HCT116 (cell line): ENCODE results near the gene PABPC3. TPM values are rescaled to one million over a fixed set of nuclear protein-coding genes. Genes with fewer than 3 reads are reported as not detected.

Experiments used
- ATAC-seq: fragments of 200-7000 bp; cut with Tn5 transposase; 2 replicates; pipeline ENCODE4 v1.9.1; 2020; ENCODE audit warnings: mild to moderate bottlenecking, moderate library complexity
- BruUV-seq: library from RNA; stranded (reverse); fragments of 400-500 nt; replicated peaks from 2 replicates; lab custom pipeline; 2021; lab: Mats Ljungman, UMichigan
- CTCF ChIA-PET: fragments of 300-600 bp; sonication (Branson Sonifier 250); formaldehyde crosslinking; loops from one replicate; lab custom pipeline; 2021; ENCODE audit warnings: antibody characterized with exemption; lab: Charles Lee
- POLR2A ChIA-PET: fragments of 300-600, 350-600 bp; sonication (Branson Sonifier 250); formaldehyde crosslinking; loops from one replicate; lab custom pipeline; 2021; ENCODE audit warnings: antibody characterized with exemption; lab: Charles Lee
- RAD21 ChIA-PET, 2 experiments: fragments of 300-600 bp; sonication (Branson Sonifier 250); formaldehyde crosslinking; loops; one replicate each; lab custom pipeline; 2023; ENCODE audit warnings: low total read pairs in 2 of 2; ENCODE audit not compliant: uncharacterized antibody in 2 of 2, unreplicated experiment in 2 of 2, low non-redundant PET in 1 of 2; lab: Charles Lee
- DNase-seq: peaks from one replicate; pipeline ENCODE4 v3.0.0-alpha.2; 2010; ENCODE audit warnings: low read depth, low spot score
- H2AFZ ChIP-seq: fragments of 200-600 bp; shearing (Covaris generic), sonication (generic); 2 replicates; pipeline ENCODE4 v1.6.1; 2017; ENCODE audit warnings: low read depth, mixed run types, mixed read lengths, antibody characterized with exemption, low read length; ENCODE audit not compliant: poor library complexity, severe bottlenecking
- H3K27ac ChIP-seq: 2 replicates; pipeline ENCODE4 v1.5.1; 2012; ENCODE audit warnings: low read depth, low read length
- H3K27me3 ChIP-seq: fragments of 200-600 bp; sonication (generic); 2 replicates; pipeline ENCODE4 v1.6.1; 2016; ENCODE audit warnings: mixed run types, low read length, mixed read lengths; ENCODE audit not compliant: insufficient read depth
- H3K36me3 ChIP-seq, 2 experiments: fragments of 200-500 bp in 1 of 2; fragments of 200-600 bp in 1 of 2; sonication (Bioruptor generic) in 1 of 2; sonication (generic) in 1 of 2; 2 replicates each; pipeline versions ENCODE4 v1.5.1 to v1.6.1; 2014 to 2016; ENCODE audit warnings: low read length in 2 of 2, inconsistent platforms in 1 of 2, mixed read lengths in 1 of 2, mixed run types in 1 of 2; ENCODE audit not compliant: insufficient read depth in 2 of 2, control insufficient read depth in 1 of 2
- H3K4me1 ChIP-seq, 2 experiments: fragments of 200-600 bp in 1 of 2; sonication (generic) in 1 of 2; 2 replicates each; pipeline versions ENCODE4 v1.5.1 to v1.6.1; 2012 to 2017; ENCODE audit warnings: low read length in 2 of 2, inconsistent platforms in 1 of 2, mild to moderate bottlenecking in 1 of 2, mixed read lengths in 1 of 2, mixed run types in 1 of 2, moderate library complexity in 1 of 2; ENCODE audit not compliant: insufficient read depth in 2 of 2, control insufficient read depth in 1 of 2
- H3K4me2 ChIP-seq: fragments of 200-600 bp; sonication (generic); 2 replicates; pipeline ENCODE4 v1.6.1; 2017; ENCODE audit warnings: mixed run types, low read length, mixed read lengths
- H3K4me3 ChIP-seq, 2 experiments: fragments of 200-600 bp in 1 of 2; sonication (generic) in 1 of 2; replicated peaks in 1 of 2; 2 replicates each; pipeline ENCODE4 v1.5.1; 2011 to 2016; ENCODE audit warnings: low read length in 2 of 2, control low read depth in 1 of 2, low read depth in 1 of 2, mild to moderate bottlenecking in 1 of 2, mixed read lengths in 1 of 2, mixed run types in 1 of 2
- H3K79me2 ChIP-seq: fragments of 200-600 bp; sonication (generic); 2 replicates; pipeline ENCODE4 v1.6.1; 2017; ENCODE audit warnings: mild to moderate bottlenecking, mixed run types, low read length, moderate library complexity, mixed read lengths; ENCODE audit not compliant: insufficient read depth
- H3K9ac ChIP-seq: fragments of 200-600 bp; sonication (generic); 2 replicates; pipeline ENCODE4 v1.6.1; 2016; ENCODE audit warnings: low read length, mixed read lengths
- H3K9me2 ChIP-seq: fragments of 200-600 bp; sonication (generic), shearing (Covaris generic); 2 replicates; pipeline ENCODE4 v1.6.1; 2017; ENCODE audit warnings: mixed run types, mild to moderate bottlenecking, moderate library complexity; ENCODE audit not compliant: insufficient read depth
- H3K9me3 ChIP-seq, 2 experiments: fragments of 200-500 bp in 1 of 2; fragments of 200-600 bp in 1 of 2; sonication (Bioruptor generic) in 1 of 2; sonication (generic) in 1 of 2; 2 replicates each; pipeline ENCODE4 v1.6.1; 2014 to 2017; ENCODE audit warnings: low read length in 2 of 2, mixed read lengths in 2 of 2, inconsistent platforms in 1 of 2, low read depth in 1 of 2, mild to moderate bottlenecking in 1 of 2, mixed run types in 1 of 2, moderate library complexity in 1 of 2; ENCODE audit not compliant: control insufficient read depth in 1 of 2, insufficient read depth in 1 of 2
- H4K20me1 ChIP-seq: fragments of 200-600 bp; sonication (generic), shearing (Covaris generic); 2 replicates; pipeline ENCODE4 v1.6.1; 2017; ENCODE audit warnings: mixed run types, mild to moderate bottlenecking, moderate library complexity; ENCODE audit not compliant: insufficient read depth
- CBX3 ChIP-seq: IDR thresholded peaks from 2 replicates; pipeline ENCODE4 v1.6.1; 2012; ENCODE audit warnings: low read depth
- CEBPB ChIP-seq: IDR thresholded peaks from 2 replicates; pipeline ENCODE4 v1.6.1; 2012; ENCODE audit warnings: low read depth
- ELF1 ChIP-seq: IDR thresholded peaks from 2 replicates; pipeline ENCODE4 v1.6.1; 2012; ENCODE audit warnings: low read depth, borderline replicate concordance
- EZH2phosphoT487 ChIP-seq: fragments of 200-600 bp; IDR thresholded peaks from 2 replicates; pipeline ENCODE4 v1.6.1; 2018; ENCODE audit warnings: antibody characterized with exemption, borderline replicate concordance
- POLR2A ChIP-seq: IDR thresholded peaks from 2 replicates; pipeline ENCODE4 v1.7.0; 2011; ENCODE audit warnings: borderline replicate concordance; ENCODE audit not compliant: insufficient read depth, insufficient read length; ENCODE audit errors: extremely low read depth
- POLR2AphosphoS5 ChIP-seq: IDR thresholded peaks from 2 replicates; pipeline ENCODE4 v1.6.1; 2011; ENCODE audit warnings: mild to moderate bottlenecking, low read depth, low read length, moderate library complexity
- RAD21 ChIP-seq: IDR thresholded peaks from 2 replicates; pipeline ENCODE4 v1.6.1; 2012; ENCODE audit warnings: low read depth, mild to moderate bottlenecking
- SIN3A ChIP-seq: IDR thresholded peaks from 2 replicates; pipeline ENCODE4 v1.6.1; 2012; ENCODE audit warnings: low read depth
- SRF ChIP-seq: IDR thresholded peaks from 2 replicates; pipeline ENCODE4 v1.6.1; 2012; ENCODE audit warnings: low read depth
- ZFX ChIP-seq: fragments of 450-650 bp; IDR thresholded peaks from 2 replicates; pipeline ENCODE4 v1.6.1; 2017
- intact Hi-C: fragments of 100-400 bp; cut with micrococcal nuclease; formaldehyde crosslinking; loops from 2 replicates; pipeline ENCODE4 v1.10.0; 2022
- total RNA-seq: library from RNA; stranded (reverse); gene quantifications from one replicate; pipeline ENCODE4 v1.2.1, GENCODE V29; 2021; ENCODE audit not compliant: unreplicated experiment
- TF ChIP-seq, protein P1 (sequence below): IDR thresholded peaks from 2 replicates; pipeline ENCODE4 v1.6.1; 2011; ENCODE audit warnings: mild to moderate bottlenecking, low read length, moderate library complexity; ENCODE audit not compliant: insufficient replicate concordance; ENCODE audit errors: extremely low read depth
- TF ChIP-seq, protein P2 (sequence below), 3 experiments: fragments of 200-600 bp in 1 of 3; sonication (generic) in 1 of 3; IDR thresholded peaks in 2 of 3; conservative IDR thresholded peaks in 1 of 3; 2 replicates each; pipeline ENCODE4 v1.5.1; 2012 to 2017; ENCODE audit warnings: low read depth in 2 of 3, low read length in 2 of 3, antibody characterized with exemption in 1 of 3, borderline replicate concordance in 1 of 3, control low read depth in 1 of 3, mild to moderate bottlenecking in 1 of 3, mixed read lengths in 1 of 3, mixed run types in 1 of 3, moderate library complexity in 1 of 3; ENCODE audit not compliant: insufficient read depth in 1 of 3

The PABPC3 gene
- total RNA-seq, 1 experiment from 2014 or later: 0.59 TPM

GRCh38 chr13:25116044-25116443, 20.1 kb downstream of the PABPC3 start:
- Histone ChIP-seq H3K4me1 (no peaks in the 10 kb centered on the region), H4K20me1 (no peaks in the 10 kb centered on the region), H3K9me3 (no peaks in the 10 kb centered on the region), H3K9ac (no peak overlapping the region), H2AFZ (no peak overlapping the region), H3K9me2 (no peaks in the 10 kb centered on the region), H3K27me3 (no peaks in the 10 kb centered on the region), H3K4me2 (no peak overlapping the region), H3K36me3 (no peaks in the 10 kb centered on the region), H3K79me2 (no peaks in the 10 kb centered on the region), H3K27ac (no peak overlapping the region), H3K4me3 (no peak overlapping the region)
- RAD21 ChIA-PET: no interaction called here
- DNase-seq (no peak), ATAC-seq (no peak)
- CTCF ChIA-PET: no interaction called here
- POLR2A ChIA-PET: no interaction called here
- no TSS peak for BruUV-seq
- intact Hi-C loops: no loop called here
- TF ChIP-seq, protein P1, sequence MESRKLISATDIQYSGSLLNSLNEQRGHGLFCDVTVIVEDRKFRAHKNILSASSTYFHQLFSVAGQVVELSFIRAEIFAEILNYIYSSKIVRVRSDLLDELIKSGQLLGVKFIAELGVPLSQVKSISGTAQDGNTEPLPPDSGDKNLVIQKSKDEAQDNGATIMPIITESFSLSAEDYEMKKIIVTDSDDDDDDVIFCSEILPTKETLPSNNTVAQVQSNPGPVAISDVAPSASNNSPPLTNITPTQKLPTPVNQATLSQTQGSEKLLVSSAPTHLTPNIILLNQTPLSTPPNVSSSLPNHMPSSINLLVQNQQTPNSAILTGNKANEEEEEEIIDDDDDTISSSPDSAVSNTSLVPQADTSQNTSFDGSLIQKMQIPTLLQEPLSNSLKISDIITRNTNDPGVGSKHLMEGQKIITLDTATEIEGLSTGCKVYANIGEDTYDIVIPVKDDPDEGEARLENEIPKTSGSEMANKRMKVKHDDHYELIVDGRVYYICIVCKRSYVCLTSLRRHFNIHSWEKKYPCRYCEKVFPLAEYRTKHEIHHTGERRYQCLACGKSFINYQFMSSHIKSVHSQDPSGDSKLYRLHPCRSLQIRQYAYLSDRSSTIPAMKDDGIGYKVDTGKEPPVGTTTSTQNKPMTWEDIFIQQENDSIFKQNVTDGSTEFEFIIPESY: no peak
- TF ChIP-seq ZFX (no peak), SRF (no peak), ELF1 (no peak)

DNA sequence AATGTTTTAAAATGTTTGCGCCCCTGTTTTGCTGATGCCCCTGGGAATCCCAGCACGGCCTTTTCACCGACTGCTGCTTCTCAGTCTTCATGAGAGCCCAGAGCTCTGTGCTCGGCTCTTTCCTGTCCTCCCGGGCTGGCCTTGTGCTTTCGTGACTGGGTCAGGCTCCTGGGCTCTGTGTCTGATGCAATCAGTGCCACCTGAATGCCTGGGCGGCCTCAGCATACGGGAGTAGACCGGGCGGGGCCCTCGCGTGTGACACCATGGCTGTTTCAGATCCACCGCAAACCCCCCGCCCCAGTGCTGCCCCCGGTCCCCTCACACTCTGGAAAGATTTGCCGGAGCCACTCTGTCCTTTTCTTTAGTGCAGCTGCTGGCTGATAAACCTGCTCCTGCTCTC, 21.4 kb downstream of the PABPC3 start:
- Histone ChIP-seq H3K27ac (no peak overlapping the region), H3K27me3 (no peaks in the 10 kb centered on the region), H3K4me3 (no peak overlapping the region)
- POLR2A ChIA-PET: no interaction called here
- CTCF ChIA-PET: no interaction called here
- no peak for TF ChIP-seq RAD21
- TF ChIP-seq SIN3A: no peak
- TF ChIP-seq CEBPB: no peak
- no peak for TF ChIP-seq CBX3
- TF ChIP-seq POLR2AphosphoS5: no peak
- no peak for TF ChIP-seq POLR2A
- TF ChIP-seq, protein P2, sequence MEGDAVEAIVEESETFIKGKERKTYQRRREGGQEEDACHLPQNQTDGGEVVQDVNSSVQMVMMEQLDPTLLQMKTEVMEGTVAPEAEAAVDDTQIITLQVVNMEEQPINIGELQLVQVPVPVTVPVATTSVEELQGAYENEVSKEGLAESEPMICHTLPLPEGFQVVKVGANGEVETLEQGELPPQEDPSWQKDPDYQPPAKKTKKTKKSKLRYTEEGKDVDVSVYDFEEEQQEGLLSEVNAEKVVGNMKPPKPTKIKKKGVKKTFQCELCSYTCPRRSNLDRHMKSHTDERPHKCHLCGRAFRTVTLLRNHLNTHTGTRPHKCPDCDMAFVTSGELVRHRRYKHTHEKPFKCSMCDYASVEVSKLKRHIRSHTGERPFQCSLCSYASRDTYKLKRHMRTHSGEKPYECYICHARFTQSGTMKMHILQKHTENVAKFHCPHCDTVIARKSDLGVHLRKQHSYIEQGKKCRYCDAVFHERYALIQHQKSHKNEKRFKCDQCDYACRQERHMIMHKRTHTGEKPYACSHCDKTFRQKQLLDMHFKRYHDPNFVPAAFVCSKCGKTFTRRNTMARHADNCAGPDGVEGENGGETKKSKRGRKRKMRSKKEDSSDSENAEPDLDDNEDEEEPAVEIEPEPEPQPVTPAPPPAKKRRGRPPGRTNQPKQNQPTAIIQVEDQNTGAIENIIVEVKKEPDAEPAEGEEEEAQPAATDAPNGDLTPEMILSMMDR (IDR thresholded peaks at IDR 0.05 in 2 of 3, conservative IDR thresholded peaks at IDR 0.05 in 1 of 3; ENCODE audit: borderline replicate concordance in 1 of 3, insufficient read depth in 1 of 3, low read depth in 2 of 3, low read length in 2 of 3): no peak
- no peak for TF ChIP-seq EZH2phosphoT487
- TF ChIP-seq, all 23 proteins: peak for 0
- no peak overlapping the region for H3K9ac ChIP-seq
- no peak overlapping the region for H3K4me2 ChIP-seq
- no peaks in the 10 kb centered on the region for H3K4me1 ChIP-seq
- intact Hi-C loops: no loop called here
- no peaks in the 10 kb centered on the region for H3K36me3 ChIP-seq
- no peak for DNase-seq
- no peaks in the 10 kb centered on the region for H4K20me1 ChIP-seq
- no peaks in the 10 kb centered on the region for H3K9me2 ChIP-seq
- H2AFZ ChIP-seq: no peak overlapping the region
- ATAC-seq: no peak
- no TSS peak for BruUV-seq
- no peaks in the 10 kb centered on the region for H3K9me3 ChIP-seq
- no peaks in the 10 kb centered on the region for H3K79me2 ChIP-seq
- RAD21 ChIA-PET: no interaction called here
